H1 (cell line): ENCODE data around the gene GTF2H2. TPM values are rescaled to one million over a fixed set of nuclear protein-coding genes. Genes with fewer than 3 reads are reported as not detected.
"Not testable (repeated sequence)": the region's sequence is repeated elsewhere in the genome, so short reads cannot be mapped to it uniquely, and the experiment has no call there.

Experiments
- CTCF ChIA-PET: fragments of 300-600 bp; sonication (Branson Sonifier 250); formaldehyde crosslinking; loops from one replicate; lab custom pipeline; 2021; ENCODE audit not compliant: partially characterized antibody; lab: Charles Lee
- POLR2A ChIA-PET: fragments of 300-600 bp; sonication (Branson Sonifier 250); formaldehyde crosslinking; loops from one replicate; lab custom pipeline; 2021; ENCODE audit warnings: inconsistent platforms; ENCODE audit not compliant: partially characterized antibody; lab: Charles Lee
- DNase-seq, 2 experiments: peaks; one replicate each; pipeline versions ENCODE4 v3.0.0 to v3.0.0-alpha.2; 2010 to 2022; ENCODE audit warnings: low spot score in 2 of 2, low read depth in 1 of 2, mixed read lengths in 1 of 2
- FAIRE-seq: peaks from 2 replicates; lab custom pipeline; 2011; peaks lifted over from hg19 to GRCh38; lab: Jason Lieb, UNC
- H2AFZ ChIP-seq: 2 replicates; pipeline ENCODE4 v1.8.1; 2012; ENCODE audit warnings: low read length, inconsistent platforms
- H2AK5ac ChIP-seq: 2 replicates; pipeline ENCODE4 v1.6.1; 2013; ENCODE audit warnings: low read depth, low read length
- H2BK120ac ChIP-seq: replicated peaks from 2 replicates; pipeline ENCODE3; 2013; ENCODE audit warnings: low read depth, low read length, inconsistent platforms
- H2BK12ac ChIP-seq: 2 replicates; pipeline ENCODE4 v1.6.1; 2013; ENCODE audit warnings: low read depth, low read length
- H2BK15ac ChIP-seq: 2 replicates; pipeline ENCODE4 v1.6.1; 2013; ENCODE audit warnings: low read length
- H2BK20ac ChIP-seq: 2 replicates; pipeline ENCODE4 v1.6.1; 2013; ENCODE audit warnings: low read length
- H2BK5ac ChIP-seq: 2 replicates; pipeline ENCODE4 v1.6.1; 2013; ENCODE audit warnings: low read depth, low read length
- H3K14ac ChIP-seq: 2 replicates; pipeline ENCODE4 v1.6.1; 2013; ENCODE audit warnings: inconsistent platforms; ENCODE audit not compliant: insufficient read length
- H3K18ac ChIP-seq: 2 replicates; pipeline ENCODE4 v1.6.1; 2013; ENCODE audit warnings: low read length; ENCODE audit errors: extremely low read depth
- H3K23ac ChIP-seq: 2 replicates; pipeline ENCODE4 v1.6.1; 2013; ENCODE audit warnings: inconsistent platforms; ENCODE audit not compliant: insufficient read length
- H3K23me2 ChIP-seq: 2 replicates; pipeline ENCODE4 v1.6.1; 2013; ENCODE audit warnings: low read depth, low read length
- H3K27ac ChIP-seq: 2 replicates; pipeline ENCODE4 v1.6.1; 2011; ENCODE audit warnings: low read depth, low read length, inconsistent platforms
- H3K27me3 ChIP-seq, 4 experiments: replicated peaks in 1 of 4; 1 replicate in 1 of 4; 2 replicates in 3 of 4; pipeline versions ENCODE4 v1.6.1 to v1.8.1; 2011 to 2013; ENCODE audit warnings: low read length in 3 of 4, mild to moderate bottlenecking in 3 of 4, inconsistent platforms in 2 of 4, mixed read lengths in 2 of 4, moderate library complexity in 1 of 4; ENCODE audit not compliant: control insufficient read depth in 3 of 4, insufficient read depth in 3 of 4; ENCODE audit errors: extremely low read depth in 1 of 4
- H3K36me3 ChIP-seq, 4 experiments: 2 replicates each; pipeline versions ENCODE4 v1.6.1 to v1.8.1; 2011 to 2013; ENCODE audit warnings: mild to moderate bottlenecking in 4 of 4, low read length in 3 of 4, moderate library complexity in 2 of 4, control low read depth in 1 of 4, inconsistent platforms in 1 of 4; ENCODE audit not compliant: insufficient read depth in 4 of 4, control insufficient read depth in 2 of 4
- H3K4ac ChIP-seq: replicated peaks from 2 replicates; pipeline ENCODE3; 2013; ENCODE audit warnings: low read length, low read depth, mixed read lengths, inconsistent platforms; ENCODE audit not compliant: insufficient read length
- H3K4me1 ChIP-seq, 4 experiments: replicated peaks in 1 of 4; 1 replicate in 1 of 4; 2 replicates in 3 of 4; pipeline versions ENCODE4 v1.6.1 to v1.8.1; 2011 to 2013; ENCODE audit warnings: low read length in 3 of 4, inconsistent platforms in 2 of 4, mixed read lengths in 1 of 4; ENCODE audit not compliant: insufficient read depth in 4 of 4, control insufficient read depth in 3 of 4
- H3K4me2 ChIP-seq, 2 experiments: 2 replicates each; pipeline versions ENCODE4 v1.6.1 to v1.8.1; 2011 to 2013; ENCODE audit warnings: low read depth in 2 of 2, low read length in 2 of 2, control low read depth in 1 of 2, inconsistent platforms in 1 of 2, mild to moderate bottlenecking in 1 of 2; ENCODE audit not compliant: insufficient read depth in 1 of 2
- H3K4me3 ChIP-seq, 4 experiments: fragments of 200-600, 300-600 bp in 1 of 4; sonication (generic), shearing (Covaris generic), sonication (Bioruptor Twin) in 1 of 4; 2 replicates each; pipeline versions ENCODE4 v1.5.1 to v1.8.1; 2011 to 2016; ENCODE audit warnings: low read length in 4 of 4, low read depth in 3 of 4, control low read depth in 2 of 4, inconsistent platforms in 2 of 4, mild to moderate bottlenecking in 2 of 4, mixed read lengths in 1 of 4, moderate library complexity in 1 of 4; ENCODE audit not compliant: insufficient read depth in 2 of 4; ENCODE audit errors: extremely low read depth in 1 of 4
- H3K56ac ChIP-seq: replicated peaks from 2 replicates; pipeline ENCODE3; 2013; ENCODE audit warnings: low read depth, mild to moderate bottlenecking, mixed read lengths, low read length, inconsistent platforms; ENCODE audit not compliant: insufficient read length
- H3K79me1 ChIP-seq: 2 replicates; pipeline ENCODE4 v1.6.1; 2013; ENCODE audit warnings: low read depth, low read length, control low read depth
- H3K79me2 ChIP-seq, 2 experiments: 2 replicates each; pipeline versions ENCODE4 v1.6.1 to v1.8.1; 2012 to 2013; ENCODE audit warnings: low read length in 2 of 2, mild to moderate bottlenecking in 2 of 2, inconsistent platforms in 1 of 2; ENCODE audit not compliant: insufficient read depth in 2 of 2, control insufficient read depth in 1 of 2
- H3K9ac ChIP-seq, 4 experiments: replicated peaks in 1 of 4; 1 replicate in 1 of 4; 2 replicates in 3 of 4; pipeline versions ENCODE4 v1.6.1 to v1.8.1; 2011 to 2013; ENCODE audit warnings: low read depth in 3 of 4, low read length in 3 of 4, control low read depth in 2 of 4, mild to moderate bottlenecking in 2 of 4, moderate library complexity in 2 of 4, inconsistent platforms in 1 of 4; ENCODE audit errors: extremely low read depth in 1 of 4
- H3K9me3 ChIP-seq, 2 experiments: 2 replicates each; pipeline versions ENCODE4 v1.6.1 to v1.8.1; 2012 to 2013; ENCODE audit warnings: mild to moderate bottlenecking in 2 of 2, moderate library complexity in 2 of 2, control low read depth in 1 of 2, inconsistent platforms in 1 of 2, low read depth in 1 of 2, low read length in 1 of 2, mixed read lengths in 1 of 2; ENCODE audit not compliant: insufficient read depth in 2 of 2
- H4K20me1 ChIP-seq, 2 experiments: replicated peaks in 1 of 2; 2 replicates each; pipeline versions ENCODE3 to v1.8.1; 2011 to 2013; ENCODE audit warnings: inconsistent platforms in 2 of 2, low read length in 2 of 2, mild to moderate bottlenecking in 1 of 2; ENCODE audit not compliant: insufficient read depth in 2 of 2, control insufficient read depth in 1 of 2
- H4K5ac ChIP-seq: 2 replicates; pipeline ENCODE4 v1.6.1; 2013; ENCODE audit warnings: low read length, low read depth, mixed read lengths, inconsistent platforms; ENCODE audit not compliant: insufficient read length
- H4K8ac ChIP-seq: 2 replicates; pipeline ENCODE4 v1.8.0; 2013; ENCODE audit warnings: mild to moderate bottlenecking, moderate library complexity, low read length, inconsistent platforms; ENCODE audit not compliant: insufficient read depth; ENCODE audit errors: extremely low read depth
- H4K91ac ChIP-seq: replicated peaks from 2 replicates; pipeline ENCODE3; 2013; ENCODE audit warnings: low read length, mixed read lengths, inconsistent platforms; ENCODE audit not compliant: insufficient read length
- WGBS, 2 experiments: shearing (Covaris generic) in 1 of 2; methylation state at CpG; one replicate each; pipeline versions ENCODE4 v1.1.6 to v1.1.7; 2013 to 2015; ENCODE audit warnings: low lambda C conversion rate in 2 of 2, mixed read lengths in 2 of 2, inconsistent platforms in 1 of 2, low coverage in 1 of 2, missing lambda C conversion rate in 1 of 2; ENCODE audit not compliant: insufficient replicate concordance in 2 of 2, insufficient coverage in 1 of 2, insufficient read length in 1 of 2; ENCODE audit errors: extremely low coverage in 1 of 2, missing lambda C conversion rate in 1 of 2; 5-methylcytosine and 5-hydroxymethylcytosine counted together
- polyA plus RNA-seq, 7 experiments: library from polyadenylated mRNA; depleted of rRNA in 3 of 7; stranded (reverse) in 5 of 7; unstranded in 2 of 7; fragments of >200 nt in 5 of 7; fragments of 200-250 nt in 2 of 7; gene quantifications; 1 replicate in 5 of 7; 2 replicates in 1 of 7; 4 replicates in 1 of 7; pipeline versions ENCODE4 v1.2.1 to v1.2.3, GENCODE V29; 2011 to 2013; ENCODE audit warnings: missing spikeins in 2 of 7, mixed read lengths in 2 of 7
- total RNA-seq: library from RNA; stranded (reverse); fragmentation: NEBNext Ultra II Directional; extraction: Animal tissue kit (Norgen Biotek cat#: 25700); gene quantifications from 2 replicates; pipeline ENCODE4 v1.2.1, GENCODE V29; 2021

Gene GTF2H2
- total and polyA plus RNA-seq, 2 of the 8 experiments (the other 6 are each of a cell fraction or from before 2014, with no cell fraction given), result 12.4 to 42.3 TPM

DNA sequence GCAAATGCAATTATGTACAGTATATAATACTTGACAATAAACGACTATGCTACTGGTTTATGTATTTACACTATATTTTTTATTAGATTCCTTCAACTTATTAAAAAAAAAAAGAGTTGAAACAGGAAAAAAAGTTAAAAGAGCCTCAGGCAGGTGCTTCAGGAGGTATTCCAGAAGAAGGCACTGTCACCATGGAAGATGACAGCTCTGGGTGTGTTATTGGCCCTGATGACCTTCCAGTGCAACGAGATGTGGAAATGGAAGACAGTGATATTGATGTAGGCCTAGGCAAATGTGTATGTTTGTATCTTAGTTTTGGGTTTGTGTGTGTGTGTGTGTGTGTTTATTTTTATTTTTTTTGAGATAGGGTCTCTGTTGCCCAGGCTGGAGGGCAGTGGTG, 22.3 kb upstream of the GTF2H2 start:
- H3K27ac ChIP-seq, H2AFZ ChIP-seq, H4K20me1 ChIP-seq, H3K18ac ChIP-seq, H2BK15ac ChIP-seq, CTCF ChIA-PET, H3K79me1 ChIP-seq, H4K8ac ChIP-seq, H3K56ac ChIP-seq, FAIRE-seq, H3K9me3 ChIP-seq, H2BK12ac ChIP-seq, H2BK20ac ChIP-seq, H3K4me1 ChIP-seq, H2AK5ac ChIP-seq, H4K5ac ChIP-seq, H3K4ac ChIP-seq, H2BK120ac ChIP-seq, H3K79me2 ChIP-seq, H3K27me3 ChIP-seq, H4K91ac ChIP-seq, H3K9ac ChIP-seq, H3K4me2 ChIP-seq, H2BK5ac ChIP-seq, H3K23me2 ChIP-seq, H3K23ac ChIP-seq, DNase-seq, H3K36me3 ChIP-seq, POLR2A ChIA-PET, H3K4me3 ChIP-seq, H3K14ac ChIP-seq: not testable (repeated sequence)
- 86% methylated on average over 1 of the region's 2 CpGs; no CpG with 5 or more reads in 1 of the 2 experiments for WGBS, 2 experiments

DNA sequence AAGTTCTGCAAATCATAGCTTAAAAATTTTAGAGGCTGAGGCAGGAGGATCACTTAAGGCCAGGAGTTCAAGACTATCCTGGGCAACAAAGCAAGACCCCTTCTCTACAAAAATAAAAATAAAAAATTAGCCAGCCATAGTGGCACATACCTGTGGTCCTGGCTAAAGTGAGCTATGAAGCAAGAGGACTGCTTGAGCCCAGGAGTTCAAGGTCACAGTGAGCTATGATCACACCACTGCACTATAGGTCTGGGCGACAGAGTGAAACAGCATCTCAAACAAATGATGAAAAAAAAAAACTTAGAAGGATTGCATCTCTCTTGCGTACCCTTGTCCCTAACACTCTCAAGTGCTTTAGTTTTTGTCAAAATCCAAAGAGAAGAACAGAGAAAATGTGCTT, 21.3 kb upstream of the GTF2H2 start:
- POLR2A ChIA-PET, H4K8ac ChIP-seq, H2BK12ac ChIP-seq, H2BK120ac ChIP-seq, H2AK5ac ChIP-seq, H3K79me2 ChIP-seq, H4K20me1 ChIP-seq, H3K23ac ChIP-seq, H2BK15ac ChIP-seq, FAIRE-seq, H3K56ac ChIP-seq, H3K4me1 ChIP-seq, H2BK5ac ChIP-seq, H3K9ac ChIP-seq, H3K27me3 ChIP-seq, H3K9me3 ChIP-seq, H3K36me3 ChIP-seq, H2AFZ ChIP-seq, H3K4me3 ChIP-seq, H3K27ac ChIP-seq, H3K14ac ChIP-seq, CTCF ChIA-PET, H2BK20ac ChIP-seq, DNase-seq, H3K4ac ChIP-seq, H4K5ac ChIP-seq, H3K18ac ChIP-seq, H3K4me2 ChIP-seq, H3K23me2 ChIP-seq, H4K91ac ChIP-seq, H3K79me1 ChIP-seq: not testable (repeated sequence)
- WGBS, 2 experiments, result 100% methylated on average over 1 of the region's 2 CpGs; no CpG with 5 or more reads in 1 of the 2 experiments
